Nephron (organoid): ENCODE data around the gene UBAC1.

Source experiments
- H3K27ac Mint-ChIP-seq, 3 experiments: 2 replicates each; pipeline ENCODE4 v1.8.0; 2020; ENCODE audit warnings: mixed read lengths in 3 of 3, mild to moderate bottlenecking in 2 of 3, moderate library complexity in 1 of 3
- H3K27me3 Mint-ChIP-seq: 2 replicates; pipeline ENCODE4 v1.8.0; 2021; ENCODE audit warnings: low read depth, mild to moderate bottlenecking, moderate library complexity, mixed read lengths
- H3K36me3 Mint-ChIP-seq: 2 replicates; pipeline ENCODE4 v1.8.0; 2020; ENCODE audit warnings: low read depth, mixed read lengths
- H3K4me1 Mint-ChIP-seq: 2 replicates; pipeline ENCODE4 v1.8.0; 2020; ENCODE audit warnings: mixed read lengths
- H3K4me3 Mint-ChIP-seq, 3 experiments: 2 replicates each; pipeline ENCODE4 v1.8.0; 2020; ENCODE audit warnings: mild to moderate bottlenecking in 3 of 3, mixed read lengths in 3 of 3, moderate library complexity in 2 of 3
- H3K9me3 Mint-ChIP-seq: 2 replicates; pipeline ENCODE4 v1.8.0; 2020; ENCODE audit warnings: mixed read lengths
- TF ChIP-seq, protein P1 (sequence below), 3 experiments: fragments of 200-600 bp; sonication (generic); IDR thresholded peaks; one replicate each; pipeline ENCODE4 v1.5.0; 2021; ENCODE audit warnings: antibody characterized with exemption in 3 of 3; ENCODE audit not compliant: unreplicated experiment in 3 of 3

Gene UBAC1

DNA sequence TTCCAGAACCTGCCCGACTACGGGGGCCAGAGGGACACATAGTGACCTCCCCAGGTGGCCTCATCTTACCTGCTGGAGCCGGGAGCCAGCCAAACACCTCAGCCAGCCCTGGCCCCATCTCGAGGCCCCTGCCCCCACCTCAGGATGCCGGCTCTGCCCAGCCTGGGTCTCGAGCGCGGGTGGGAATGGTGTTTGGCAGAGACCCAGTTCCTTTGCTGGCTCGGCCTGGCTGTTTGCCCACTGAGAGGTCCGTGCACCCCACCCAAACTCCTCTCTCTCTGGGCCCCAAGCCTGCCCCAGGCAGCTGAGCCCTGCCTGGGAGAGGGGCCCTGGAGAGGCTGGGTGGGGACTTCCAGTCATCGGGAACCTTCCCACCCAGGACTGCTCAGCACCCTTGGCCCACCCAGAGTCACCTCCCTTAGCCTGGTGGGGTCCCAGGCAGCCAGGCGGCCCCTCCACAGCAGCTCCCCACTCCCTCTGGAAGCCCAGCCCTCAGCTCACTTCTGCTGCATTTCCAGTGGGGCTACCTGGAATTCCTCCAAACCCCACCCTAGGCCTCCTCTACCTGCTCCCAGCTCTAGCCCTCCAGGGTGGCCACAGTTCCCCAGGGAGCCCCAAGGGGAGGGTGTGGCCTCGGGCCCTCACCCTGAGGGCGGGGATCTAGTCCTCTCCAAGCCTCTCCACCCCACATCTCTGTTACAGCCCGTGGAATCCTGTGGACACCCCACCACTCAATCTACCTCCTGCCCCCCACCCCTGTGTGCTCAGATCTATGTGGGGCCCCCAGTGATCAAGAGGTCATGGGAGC, 42.4 kb upstream of the UBAC1 start:
- Mint-ChIP-seq H3K27ac (no peak overlapping the region), H3K9me3 (no peaks in the 10 kb centered on the region)
- TF ChIP-seq, protein P1, sequence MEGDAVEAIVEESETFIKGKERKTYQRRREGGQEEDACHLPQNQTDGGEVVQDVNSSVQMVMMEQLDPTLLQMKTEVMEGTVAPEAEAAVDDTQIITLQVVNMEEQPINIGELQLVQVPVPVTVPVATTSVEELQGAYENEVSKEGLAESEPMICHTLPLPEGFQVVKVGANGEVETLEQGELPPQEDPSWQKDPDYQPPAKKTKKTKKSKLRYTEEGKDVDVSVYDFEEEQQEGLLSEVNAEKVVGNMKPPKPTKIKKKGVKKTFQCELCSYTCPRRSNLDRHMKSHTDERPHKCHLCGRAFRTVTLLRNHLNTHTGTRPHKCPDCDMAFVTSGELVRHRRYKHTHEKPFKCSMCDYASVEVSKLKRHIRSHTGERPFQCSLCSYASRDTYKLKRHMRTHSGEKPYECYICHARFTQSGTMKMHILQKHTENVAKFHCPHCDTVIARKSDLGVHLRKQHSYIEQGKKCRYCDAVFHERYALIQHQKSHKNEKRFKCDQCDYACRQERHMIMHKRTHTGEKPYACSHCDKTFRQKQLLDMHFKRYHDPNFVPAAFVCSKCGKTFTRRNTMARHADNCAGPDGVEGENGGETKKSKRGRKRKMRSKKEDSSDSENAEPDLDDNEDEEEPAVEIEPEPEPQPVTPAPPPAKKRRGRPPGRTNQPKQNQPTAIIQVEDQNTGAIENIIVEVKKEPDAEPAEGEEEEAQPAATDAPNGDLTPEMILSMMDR (IDR thresholded peaks at IDR 0.05; ENCODE audit: unreplicated experiment in 3 of 3): no peak

DNA sequence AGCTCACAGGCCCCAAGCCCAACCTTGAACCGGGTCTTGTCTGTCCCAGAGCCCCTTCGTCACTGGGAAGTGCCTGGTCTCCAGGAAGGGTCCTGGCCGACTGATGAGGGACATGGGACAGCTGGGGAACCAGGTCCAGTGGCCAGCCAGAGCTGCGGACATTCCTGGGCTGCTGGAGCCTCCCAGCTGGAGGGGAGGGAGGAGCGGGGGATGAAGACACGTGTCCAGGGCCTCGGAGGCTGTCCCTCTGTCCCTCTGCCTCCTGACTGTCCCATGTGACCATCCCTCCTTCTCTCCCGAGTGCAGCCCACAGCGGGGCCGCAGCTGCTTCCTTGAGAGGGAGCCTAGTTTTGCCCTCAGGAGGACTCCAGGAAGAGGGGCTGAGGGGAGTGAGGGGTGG, 41.7 kb upstream of the UBAC1 start:
- H3K4me1 Mint-ChIP-seq: peaks cover 19% of the 10 kb centered on the region
- TF ChIP-seq, protein P1 (IDR thresholded peaks at IDR 0.05; ENCODE audit: unreplicated experiment in 3 of 3): no peak
- no peak overlapping the region for H3K4me3 Mint-ChIP-seq
- no peak overlapping the region for H3K27ac Mint-ChIP-seq
- H3K9me3 Mint-ChIP-seq: no peaks in the 10 kb centered on the region
- no peaks in the 10 kb centered on the region for H3K36me3 Mint-ChIP-seq
- H3K27me3 Mint-ChIP-seq: peaks cover 5% of the 10 kb centered on the region

More for the DNA sequence above, 42.4 kb upstream of the UBAC1 start:
- Mint-ChIP-seq H3K4me1 (peaks cover 26% of the 10 kb centered on the region), H3K27me3 (peaks cover 5% of the 10 kb centered on the region), H3K36me3 (no peaks in the 10 kb centered on the region), H3K4me3 (no peak overlapping the region)

DNA sequence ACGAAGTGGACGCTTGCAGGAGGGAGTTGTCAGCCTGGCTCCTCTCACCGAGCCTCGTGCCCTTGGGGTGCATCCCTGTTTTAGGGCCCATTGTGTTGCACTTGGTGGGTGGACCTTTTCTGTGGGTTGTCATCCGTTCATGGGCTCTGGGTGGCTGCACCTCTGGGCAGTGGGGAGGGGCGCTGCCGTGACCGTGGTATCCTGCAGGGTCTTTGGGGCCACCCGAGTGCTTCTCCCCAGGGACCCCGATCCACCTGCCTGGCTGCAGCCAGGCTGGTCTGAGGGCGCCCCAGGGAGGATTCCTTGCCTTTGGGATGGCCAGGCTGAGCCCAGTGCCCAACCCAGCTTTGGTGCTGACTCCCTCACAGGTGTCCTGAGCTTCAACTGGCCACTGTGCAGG, 41.0 kb upstream of the UBAC1 start:
- H3K27ac Mint-ChIP-seq: no peak overlapping the region
- H3K9me3 Mint-ChIP-seq: no peaks in the 10 kb centered on the region
- TF ChIP-seq, protein P1 (IDR thresholded peaks at IDR 0.05; ENCODE audit: unreplicated experiment in 3 of 3): no peak
- no peak overlapping the region for H3K4me3 Mint-ChIP-seq
- peaks cover 12% of the 10 kb centered on the region for H3K4me1 Mint-ChIP-seq
- H3K36me3 Mint-ChIP-seq: no peaks in the 10 kb centered on the region
- H3K27me3 Mint-ChIP-seq: peaks cover 5% of the 10 kb centered on the region

DNA sequence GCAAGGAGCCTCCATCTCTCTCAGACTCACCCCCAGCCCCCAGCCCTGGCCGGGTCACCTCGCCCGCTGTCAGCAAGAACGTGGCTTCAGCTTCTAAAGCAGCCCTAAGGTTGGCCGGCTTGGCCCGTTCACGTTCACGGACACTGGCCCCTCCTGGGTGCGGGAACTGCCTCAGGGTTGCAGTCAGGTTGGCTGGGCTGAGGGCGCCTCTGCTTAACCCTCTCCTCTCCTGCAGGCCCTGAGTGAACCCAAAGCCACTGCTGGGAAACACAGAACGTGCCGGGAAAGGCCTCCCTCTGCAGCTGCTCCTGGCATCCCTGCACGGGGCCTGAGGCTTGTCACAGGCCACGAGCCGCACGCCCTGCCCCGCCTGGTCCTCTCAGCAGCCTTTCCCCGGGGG, 40.1 kb upstream of the UBAC1 start:
- H3K9me3 Mint-ChIP-seq: no peaks in the 10 kb centered on the region
- H3K4me3 Mint-ChIP-seq: no peak overlapping the region
- H3K27ac Mint-ChIP-seq: no peak overlapping the region
- H3K4me1 Mint-ChIP-seq: peaks cover 7% of the 10 kb centered on the region
- H3K36me3 Mint-ChIP-seq: no peaks in the 10 kb centered on the region
- TF ChIP-seq, protein P1 (IDR thresholded peaks at IDR 0.05; ENCODE audit: unreplicated experiment in 3 of 3): no peak
- peaks cover 5% of the 10 kb centered on the region for H3K27me3 Mint-ChIP-seq

DNA sequence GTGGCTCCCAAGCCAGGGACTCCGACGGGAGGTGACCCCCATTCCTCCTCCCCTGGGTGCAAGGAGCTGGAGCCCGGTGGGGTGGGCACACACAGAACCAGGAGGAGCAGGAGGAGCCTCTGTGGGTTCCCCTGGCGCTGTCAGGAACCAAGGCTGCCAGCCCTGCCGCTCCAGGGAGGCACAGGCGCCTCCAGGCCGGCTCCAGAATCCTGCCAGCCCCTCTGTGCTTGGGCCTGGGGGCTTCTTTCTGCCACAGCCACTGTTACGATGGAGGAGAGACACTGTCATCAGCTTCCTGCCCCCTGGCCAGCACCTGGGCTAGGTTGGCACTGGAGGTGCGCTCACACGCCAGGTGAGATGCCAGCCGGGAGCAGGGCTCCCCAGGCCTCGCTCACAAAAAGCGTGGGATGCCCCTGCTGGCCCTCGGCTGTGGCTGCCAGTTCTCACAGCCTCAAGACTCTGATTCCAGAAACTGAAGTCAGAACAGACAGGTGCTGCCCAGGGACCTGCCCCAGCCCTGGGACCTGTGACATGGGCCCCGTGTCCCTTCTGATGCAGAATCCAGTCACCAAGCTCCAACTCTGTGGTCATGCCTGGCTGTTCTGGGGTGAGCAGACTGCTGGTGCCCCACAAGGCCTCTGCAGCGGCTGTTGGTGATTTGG, 37.4 kb upstream of the UBAC1 start:
- Mint-ChIP-seq H3K9me3 (no peaks in the 10 kb centered on the region), H3K4me1 (peaks cover 16% of the 10 kb centered on the region), H3K36me3 (no peaks in the 10 kb centered on the region), H3K27me3 (peaks cover 5% of the 10 kb centered on the region), H3K4me3 (no peak overlapping the region), H3K27ac (no peak overlapping the region)
- TF ChIP-seq, protein P1 (IDR thresholded peaks at IDR 0.05; ENCODE audit: unreplicated experiment in 3 of 3): no peak
